SK-N-SH (cell line): ENCODE data around the gene SLC7A5.

ENCODE experiments used
- CTCF ChIP-seq: fragments of 200-600 bp; sonication (generic); IDR thresholded peaks from 2 replicates; pipeline ENCODE4 v1.6.1; 2017; ENCODE audit warnings: antibody characterized with exemption, mild to moderate bottlenecking, moderate library complexity
- SIN3A ChIP-seq: IDR thresholded peaks from 2 replicates; pipeline ENCODE4 v1.6.1; 2012; ENCODE audit warnings: low read depth, mild to moderate bottlenecking, low read length, moderate library complexity, borderline replicate concordance
- TCF12 ChIP-seq: IDR thresholded peaks from 2 replicates; pipeline ENCODE4 v1.4.0; 2012

GRCh38 chr16:87818533-87819161, 50.7 kb downstream of the SLC7A5 start:
- TF ChIP-seq CTCF (no peak), SIN3A (no peak), TCF12 (no peak)
